Sigmoid colon (tissue), 4 donors: ENCODE measurements around the gene ZNF75A.

ENCODE experiments used
- EP300 ChIP-seq, 4 donors: sonication (generic); formaldehyde crosslinking; IDR thresholded peaks; one replicate each; pipeline ENCODE4 v1.6.1; 2017; ENCODE audit warnings: antibody characterized with exemption in 4 of 4
- POLR2A ChIP-seq, 2 donors: fragments of 450-650 bp; IDR thresholded peaks; one replicate each; pipeline ENCODE4 v1.6.1; 2016; ENCODE audit warnings: antibody characterized with exemption in 2 of 2, mild to moderate bottlenecking in 2 of 2, moderate library complexity in 2 of 2
- TF ChIP-seq, protein P1 (sequence below), 4 experiments: fragments of 450-650 bp in 3 of 4; fragments of 200-600 bp in 1 of 4; IDR thresholded peaks; one replicate each; pipeline ENCODE4 v1.5.1; 2016 to 2019; ENCODE audit warnings: antibody characterized with exemption in 4 of 4, mild to moderate bottlenecking in 3 of 4, moderate library complexity in 2 of 4

DNA sequence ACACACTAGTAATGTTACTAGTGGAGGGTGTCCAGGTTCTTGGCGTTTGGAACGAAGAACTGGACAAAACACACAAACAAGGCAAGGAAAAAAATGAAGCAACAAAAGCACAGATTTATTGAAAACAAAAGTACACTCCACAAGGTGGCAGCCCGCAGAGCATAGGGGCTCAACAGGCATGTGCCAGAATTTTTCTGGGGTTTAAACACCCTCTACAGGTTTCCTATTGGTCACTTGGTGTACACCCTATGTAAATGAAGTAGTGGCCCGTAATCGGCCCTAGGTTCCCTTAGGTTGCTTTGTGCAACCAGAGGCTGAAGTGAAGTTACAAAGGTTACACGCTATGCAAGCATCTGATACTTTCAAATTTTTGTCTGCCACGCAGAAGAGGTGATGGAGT, 58.5 kb downstream of the ZNF75A start:
- TF ChIP-seq, protein P1, sequence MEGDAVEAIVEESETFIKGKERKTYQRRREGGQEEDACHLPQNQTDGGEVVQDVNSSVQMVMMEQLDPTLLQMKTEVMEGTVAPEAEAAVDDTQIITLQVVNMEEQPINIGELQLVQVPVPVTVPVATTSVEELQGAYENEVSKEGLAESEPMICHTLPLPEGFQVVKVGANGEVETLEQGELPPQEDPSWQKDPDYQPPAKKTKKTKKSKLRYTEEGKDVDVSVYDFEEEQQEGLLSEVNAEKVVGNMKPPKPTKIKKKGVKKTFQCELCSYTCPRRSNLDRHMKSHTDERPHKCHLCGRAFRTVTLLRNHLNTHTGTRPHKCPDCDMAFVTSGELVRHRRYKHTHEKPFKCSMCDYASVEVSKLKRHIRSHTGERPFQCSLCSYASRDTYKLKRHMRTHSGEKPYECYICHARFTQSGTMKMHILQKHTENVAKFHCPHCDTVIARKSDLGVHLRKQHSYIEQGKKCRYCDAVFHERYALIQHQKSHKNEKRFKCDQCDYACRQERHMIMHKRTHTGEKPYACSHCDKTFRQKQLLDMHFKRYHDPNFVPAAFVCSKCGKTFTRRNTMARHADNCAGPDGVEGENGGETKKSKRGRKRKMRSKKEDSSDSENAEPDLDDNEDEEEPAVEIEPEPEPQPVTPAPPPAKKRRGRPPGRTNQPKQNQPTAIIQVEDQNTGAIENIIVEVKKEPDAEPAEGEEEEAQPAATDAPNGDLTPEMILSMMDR (IDR thresholded peaks at IDR 0.05) = no peak
- TF ChIP-seq POLR2A (IDR thresholded peaks at IDR 0.05) = no peak
- no peak for TF ChIP-seq EP300 (IDR thresholded peaks at IDR 0.05)
